ENCODE results near the gene RNF13.

DNA sequence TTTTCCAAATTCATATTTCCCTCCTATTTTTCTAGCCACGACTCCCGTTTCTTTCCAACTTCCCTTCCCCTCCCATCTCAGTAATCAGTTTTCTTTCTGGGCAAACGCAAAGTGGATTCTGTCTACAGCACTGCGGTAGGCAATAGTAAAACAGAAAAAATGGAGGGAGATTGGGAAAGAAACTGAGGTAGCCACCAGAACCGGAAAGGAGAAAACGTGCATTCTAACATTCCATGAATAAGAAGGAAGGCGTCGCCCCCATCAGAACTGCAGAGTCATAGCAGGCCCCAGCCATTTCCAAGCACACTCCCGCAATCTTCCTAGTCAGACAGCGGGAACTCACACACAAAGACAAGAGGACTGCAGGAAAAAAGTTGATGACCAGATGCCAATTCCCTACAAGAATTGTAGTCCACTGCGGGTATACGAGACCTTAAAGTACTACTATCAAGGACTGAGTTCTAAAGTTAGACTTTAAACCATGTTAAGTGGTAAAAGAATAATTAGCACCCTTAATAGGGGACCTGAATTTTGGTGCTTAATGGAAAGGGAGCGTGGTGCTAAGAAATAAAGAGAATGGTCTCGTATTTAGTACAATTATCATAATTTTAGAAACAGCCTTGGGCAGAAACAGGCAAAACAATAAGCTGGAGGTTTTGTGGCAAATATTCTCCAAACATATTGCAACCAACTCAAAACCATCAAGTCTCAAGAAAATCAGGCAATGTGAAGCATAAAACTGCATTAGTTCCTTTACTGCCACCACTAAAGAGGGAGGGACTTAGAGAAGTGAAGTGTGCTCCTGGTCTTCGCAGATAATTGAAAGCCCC is 156.3 kb downstream of the RNF13 start:
- TF ChIP-seq GATA3 (IDR thresholded peaks at IDR 0.05; ENCODE audit: low read depth, low read length), result no peak
- TF ChIP-seq GATA2 (IDR thresholded peaks at IDR 0.05; ENCODE audit: low read depth, low read length), result no peak

All from SH-SY5Y (cell line).